NCI-H82 treated with DMSO at 0.1 percent for 48 hours (cell line): ENCODE data around the gene TAGLN2.
A peak's percentile ranks its signal among the peaks of the same experiment; 100 is the strongest.

ENCODE experiments used
- DNase-seq: peaks from one replicate; lab custom pipeline; 2025; ENCODE audit not compliant: unreplicated experiment; lab: John Stamatoyannopoulos, UW

TAGLN2 gene

GRCh38 chr1:159936273-159936904, 11.1 kb upstream of the TAGLN2 start:
- DNase-seq = peak; percentile 37

GRCh38 chr1:159935719-159936272, 10.5 kb upstream of the TAGLN2 start:
- no peak for DNase-seq

GRCh38 chr1:159935305-159935704, 10.0 kb upstream of the TAGLN2 start:
- no peak for DNase-seq

- DNase-seq = no peak
Measured at GRCh38 chr1:159934136-159935039, 9.1 kb upstream of the TAGLN2 start.

GRCh38 chr1:159933347-159933746, 8.0 kb upstream of the TAGLN2 start:
- no peak for DNase-seq

GRCh38 chr1:159932296-159933285, 7.3 kb upstream of the TAGLN2 start:
- no peak for DNase-seq

- no peak for DNase-seq
Measured at GRCh38 chr1:159931795-159932173, 6.5 kb upstream of the TAGLN2 start.

GRCh38 chr1:159931101-159931794, 5.9 kb upstream of the TAGLN2 start:
- DNase-seq = no peak

GRCh38 chr1:159930634-159931033, 5.3 kb upstream of the TAGLN2 start:
- no peak for DNase-seq

GRCh38 chr1:159930216-159930615, 4.9 kb upstream of the TAGLN2 start:
- no peak for DNase-seq

GRCh38 chr1:159929155-159930051, 4.1 kb upstream of the TAGLN2 start:
- no peak for DNase-seq

GRCh38 chr1:159928491-159929050, 3.3 kb upstream of the TAGLN2 start:
- DNase-seq = no peak

- no peak for DNase-seq
Measured at GRCh38 chr1:159927849-159928431, 2.6 kb upstream of the TAGLN2 start.

- no peak for DNase-seq
Measured at GRCh38 chr1:159927211-159927848, 2.0 kb upstream of the TAGLN2 start.

GRCh38 chr1:159925719-159926078, 392 bp upstream of the TAGLN2 start:
- no peak for DNase-seq

- DNase-seq = no peak
Measured at GRCh38 chr1:159924025-159924790, 1.1 kb downstream of the TAGLN2 start.

- no peak for DNase-seq
Measured at GRCh38 chr1:159923203-159924024, 1.9 kb downstream of the TAGLN2 start.
